ENCODE results near the gene DTWD2. TPM values are rescaled to one million over a fixed set of nuclear protein-coding genes. Genes with fewer than 3 reads are reported as not detected.

The DTWD2 gene
- total and polyA plus RNA-seq, 2 experiments from 2014 or later: 4.1 to 15.4 TPM

- Histone ChIP-seq H3K36me3 (ENCODE audit: insufficient read depth) (no peaks in the 10 kb centered on the region), H3K9me2 (ENCODE audit: insufficient read depth) (0 out of 2 replicates have a peak, but pooled peaks cover 8% of the 10 kb centered on the region), H3K4me2 (no peak overlapping the region), H3K4me3 (no peak overlapping the region), H3K4me1 (ENCODE audit: insufficient read depth) (peaks cover 7% of the 10 kb centered on the region; the same call in 1 of the 2 replicates), H3K27ac (ENCODE audit: low read depth) (no peak overlapping the region), H4K20me1 (replicated peaks; ENCODE audit: insufficient read depth) (no peaks in the 10 kb centered on the region), H2AFZ (no peak overlapping the region), H3K79me2 (replicated peaks; ENCODE audit: insufficient read depth) (no peaks in the 10 kb centered on the region), H3K27me3 (ENCODE audit: insufficient read depth) (no peaks in the 10 kb centered on the region), H3F3A (replicated peaks; ENCODE audit: low read depth) (no peaks in the 10 kb centered on the region)
- Mint-ChIP-seq H3K27me3 (ENCODE audit: insufficient read depth, low read depth, poor library complexity) (no peaks in the 10 kb centered on the region), H3K27ac (no peak overlapping the region), H3K36me3 (ENCODE audit: low read depth) (peaks cover 27% of the 10 kb centered on the region), H3K4me1 (peaks cover 10% of the 10 kb centered on the region), H3K4me3 (no peak overlapping the region), H3K9me3 (peaks cover 37% of the 10 kb centered on the region)
- no peak for TF ChIP-seq CTCF (conservative IDR thresholded peaks at IDR 0.05; ENCODE audit: low read depth in 2 of 2)
- TF ChIP-seq ZNF462 (CRISPR knock-in tag; IDR thresholded peaks at IDR 0.05): no peak
- no peak for TF ChIP-seq ETS1 (IDR thresholded peaks at IDR 0.05)
- TF ChIP-seq POLR2AphosphoS5 (IDR thresholded peaks at IDR 0.05; ENCODE audit: low read depth): no peak
- TF ChIP-seq STAT1 (IDR thresholded peaks at IDR 0.05; ENCODE audit: unreplicated experiment): no peak
- TF ChIP-seq REST (IDR thresholded peaks at IDR 0.05; ENCODE audit: unreplicated experiment): no peak
- no peak for TF ChIP-seq NANOG (IDR thresholded peaks at IDR 0.05; ENCODE audit: borderline replicate concordance)
- no peak for TF ChIP-seq EZH2phosphoT487 (IDR thresholded peaks at IDR 0.05; ENCODE audit: unreplicated experiment)
- TF ChIP-seq JUNB (IDR thresholded peaks at IDR 0.05; ENCODE audit: unreplicated experiment): no peak
- ATAC-seq (no peak), DNase-seq (ENCODE audit: low spot score) (no peak)
These were observed 114.9 kb downstream of the DTWD2 start for GRCh38 chr5:118873417-118873816.
